Testis (tissue), 3 donors: Measurements from ENCODE around the gene DYNLT3. TPM values are rescaled to one million over a fixed set of nuclear protein-coding genes. Genes with fewer than 3 reads are reported as not detected.

Experiments
- DNase-seq: peaks from one replicate; pipeline ENCODE4 v3.0.0-alpha.2; 2019
- H3K27ac ChIP-seq, 2 donors: fragments of 200-600 bp; sonication (generic); one replicate each; pipeline ENCODE4 v1.5.1; 2019
- H3K27me3 ChIP-seq: fragments of 200-600 bp; sonication (generic); one replicate; pipeline ENCODE4 v1.5.1; 2019
- H3K36me3 ChIP-seq: fragments of 200-600 bp; sonication (generic); one replicate; pipeline ENCODE4 v1.5.1; 2017; ENCODE audit warnings: low read depth; ENCODE audit errors: missing control alignments
- H3K4me1 ChIP-seq: fragments of 200-600 bp; sonication (generic); one replicate; pipeline ENCODE4 v1.5.1; 2019
- H3K4me3 ChIP-seq, 2 donors: fragments of 200-600 bp; sonication (generic); one replicate each; pipeline ENCODE4 v1.5.1; 2017 to 2019
- H3K9me3 ChIP-seq: fragments of 200-600 bp; sonication (generic); one replicate; pipeline ENCODE4 v1.5.1; 2017
- POLR2A ChIP-seq: fragments of 450-650 bp; IDR thresholded peaks from one replicate; pipeline ENCODE4 v1.6.1; 2017; ENCODE audit warnings: antibody characterized with exemption, mild to moderate bottlenecking, moderate library complexity
- WGBS, 2 donors: methylation state at CpG; one replicate each; pipeline ENCODE4 v1.1.5; 2018; 5-methylcytosine and 5-hydroxymethylcytosine counted together
- intact Hi-C: fragments of 100-400 bp; cut with DNase I; formaldehyde crosslinking; loops from one replicate; pipeline ENCODE4 v1.15.1; 2023; ENCODE audit warnings: low total_unique reads
- polyA plus RNA-seq: library from polyadenylated mRNA; stranded (reverse); fragments of 350-450 nt; fragmentation: Illumina TruSeq; extraction: RNeasy Lipid Tissue Mini Kit (QIAGEN cat#74804); gene quantifications from one replicate; pipeline ENCODE4 v1.2.3, GENCODE V29; 2014; ENCODE audit warnings: low read depth, low replicate concordance; ENCODE audit not compliant: insufficient read depth
- total RNA-seq, 2 donors: library from RNA; depleted of rRNA; stranded (reverse); fragments of >200 nt; gene quantifications; one replicate each; pipeline ENCODE4 v1.2.3, GENCODE V29; 2016
- TF ChIP-seq, protein P1 (sequence below), 3 experiments: fragments of 450-650 bp in 2 of 3; fragments of 200-600 bp in 1 of 3; sonication (generic) in 1 of 3; IDR thresholded peaks; one replicate each; pipeline ENCODE4 v1.5.1; 2016 to 2019; ENCODE audit warnings: antibody characterized with exemption in 3 of 3, mild to moderate bottlenecking in 2 of 3, moderate library complexity in 1 of 3

The DYNLT3 gene
- total and polyA plus RNA-seq, 3 donors from 2014 or later, result 11.1 to 20.1 (median 11.7) TPM

DNA sequence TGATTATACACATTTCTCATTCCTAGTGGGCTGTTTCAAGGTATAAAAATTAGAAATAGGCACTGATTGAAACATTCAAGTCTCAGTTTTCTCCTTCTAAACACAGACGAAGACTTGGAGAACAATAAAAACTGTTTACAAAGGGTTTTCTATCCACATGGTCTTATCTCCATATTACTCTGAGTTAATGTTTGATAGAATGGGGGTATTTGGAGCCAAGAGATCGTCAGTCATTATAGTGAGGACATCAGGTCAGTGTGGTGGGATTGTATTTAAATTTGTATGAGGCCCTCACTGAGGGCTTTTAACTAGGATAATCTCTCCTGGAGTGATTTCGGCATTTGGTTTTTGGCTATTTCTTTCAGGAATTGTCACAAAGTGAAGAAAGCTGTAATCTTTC is 16.4 kb upstream of the DYNLT3 start:
- no peaks in the 10 kb centered on the region for H3K4me1 ChIP-seq
- TF ChIP-seq, protein P1, sequence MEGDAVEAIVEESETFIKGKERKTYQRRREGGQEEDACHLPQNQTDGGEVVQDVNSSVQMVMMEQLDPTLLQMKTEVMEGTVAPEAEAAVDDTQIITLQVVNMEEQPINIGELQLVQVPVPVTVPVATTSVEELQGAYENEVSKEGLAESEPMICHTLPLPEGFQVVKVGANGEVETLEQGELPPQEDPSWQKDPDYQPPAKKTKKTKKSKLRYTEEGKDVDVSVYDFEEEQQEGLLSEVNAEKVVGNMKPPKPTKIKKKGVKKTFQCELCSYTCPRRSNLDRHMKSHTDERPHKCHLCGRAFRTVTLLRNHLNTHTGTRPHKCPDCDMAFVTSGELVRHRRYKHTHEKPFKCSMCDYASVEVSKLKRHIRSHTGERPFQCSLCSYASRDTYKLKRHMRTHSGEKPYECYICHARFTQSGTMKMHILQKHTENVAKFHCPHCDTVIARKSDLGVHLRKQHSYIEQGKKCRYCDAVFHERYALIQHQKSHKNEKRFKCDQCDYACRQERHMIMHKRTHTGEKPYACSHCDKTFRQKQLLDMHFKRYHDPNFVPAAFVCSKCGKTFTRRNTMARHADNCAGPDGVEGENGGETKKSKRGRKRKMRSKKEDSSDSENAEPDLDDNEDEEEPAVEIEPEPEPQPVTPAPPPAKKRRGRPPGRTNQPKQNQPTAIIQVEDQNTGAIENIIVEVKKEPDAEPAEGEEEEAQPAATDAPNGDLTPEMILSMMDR (IDR thresholded peaks at IDR 0.05), result no peak
- no peak for TF ChIP-seq POLR2A
- H3K27me3 ChIP-seq, result no peaks in the 10 kb centered on the region
- 80 to 81% methylated on average over 3 of the region's 3 CpGs for WGBS, 2 donors
- no peak overlapping the region for H3K4me3 ChIP-seq
- no peak for DNase-seq
- H3K36me3 ChIP-seq, result no peaks in the 10 kb centered on the region
- no peaks in the 10 kb centered on the region for H3K9me3 ChIP-seq
- intact Hi-C loops, result no loop called here
- H3K27ac ChIP-seq, result no peak overlapping the region

DNA sequence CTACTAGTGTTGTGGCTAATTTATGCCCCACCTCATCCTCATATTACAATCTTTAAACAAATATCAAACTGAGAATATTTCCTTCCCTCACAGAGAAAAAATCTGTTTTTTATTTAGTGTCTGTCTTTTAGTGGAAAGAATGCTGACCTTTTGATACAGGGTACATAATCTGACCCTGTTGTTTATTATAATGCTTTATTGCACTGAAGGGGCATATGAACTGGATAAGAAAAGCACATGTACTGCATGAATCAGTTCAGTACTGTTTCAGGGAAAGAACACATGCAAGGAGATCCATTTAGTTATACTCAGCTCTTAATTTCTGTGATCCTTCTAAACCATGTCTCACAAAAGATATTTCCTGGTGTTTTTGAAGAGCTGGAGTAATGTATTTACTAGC is 15.5 kb upstream of the DYNLT3 start:
- Histone ChIP-seq H3K4me1 (no peaks in the 10 kb centered on the region), H3K27ac (no peak overlapping the region), H3K36me3 (no peaks in the 10 kb centered on the region), H3K4me3 (no peak overlapping the region), H3K27me3 (no peaks in the 10 kb centered on the region), H3K9me3 (no peaks in the 10 kb centered on the region)
- no peak for TF ChIP-seq POLR2A
- TF ChIP-seq, protein P1 (IDR thresholded peaks at IDR 0.05), result no peak
- intact Hi-C loops, result no loop called here
- no peak for DNase-seq

DNA sequence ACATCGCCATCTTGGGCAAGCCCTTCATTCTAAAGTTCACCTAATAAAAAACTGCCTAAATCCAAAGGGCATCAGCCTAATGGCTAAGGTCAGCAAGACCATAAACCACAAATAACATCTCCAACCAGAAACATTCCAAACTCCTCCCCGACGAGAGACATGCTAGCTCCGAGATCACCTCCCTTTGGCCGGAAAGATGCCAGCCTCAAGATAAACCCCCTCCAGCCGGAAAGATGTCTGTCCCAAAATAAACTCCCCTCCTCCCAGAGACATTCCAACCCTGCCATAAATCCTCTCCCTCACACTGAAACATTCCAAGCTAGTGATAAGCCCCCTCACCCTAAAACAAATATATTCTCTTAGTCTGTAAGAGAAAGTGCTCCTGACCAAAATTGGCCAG is 13.3 kb upstream of the DYNLT3 start:
- WGBS, 2 donors, result 40 to 54% methylated on average over 6 of the region's 6 CpGs
- no peak for TF ChIP-seq POLR2A
- TF ChIP-seq, protein P1 (IDR thresholded peaks at IDR 0.05), result no peak
- intact Hi-C loops, result no loop called here
- Histone ChIP-seq H3K27me3 (no peaks in the 10 kb centered on the region), H3K36me3 (no peaks in the 10 kb centered on the region), H3K9me3 (no peaks in the 10 kb centered on the region), H3K4me1 (no peaks in the 10 kb centered on the region), H3K27ac (no peak overlapping the region), H3K4me3 (no peak overlapping the region)
- DNase-seq, result no peak

DNA sequence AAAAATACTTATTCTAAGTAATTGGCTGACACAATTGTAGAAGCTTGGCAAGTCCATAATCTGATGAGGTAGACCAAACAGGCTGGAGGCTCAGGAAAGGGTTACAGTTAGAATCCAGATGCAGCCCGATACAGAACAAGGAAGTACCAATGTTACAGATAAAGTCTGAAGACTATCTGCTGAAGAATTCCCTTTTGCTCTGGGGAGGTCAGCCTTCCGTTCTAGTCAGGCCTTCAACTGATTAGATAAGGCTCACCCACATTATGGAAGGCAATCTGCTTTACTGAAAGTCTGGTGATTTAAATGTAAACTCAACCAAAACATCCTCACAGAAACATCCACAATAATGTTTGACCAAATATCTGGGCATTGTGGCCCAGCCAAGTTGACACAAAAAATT is 7.4 kb upstream of the DYNLT3 start:
- Histone ChIP-seq H3K36me3 (no peaks in the 10 kb centered on the region), H3K27me3 (no peaks in the 10 kb centered on the region), H3K4me1 (no peaks in the 10 kb centered on the region), H3K9me3 (no peaks in the 10 kb centered on the region), H3K27ac (no peak overlapping the region), H3K4me3 (no peak overlapping the region)
- intact Hi-C loops, result no loop called here
- no peak for TF ChIP-seq POLR2A
- TF ChIP-seq, protein P1 (IDR thresholded peaks at IDR 0.05), result no peak
- DNase-seq, result no peak
- 37 to 38% methylated on average over 2 of the region's 2 CpGs for whole genome bisulfite sequencing, 2 donors

DNA sequence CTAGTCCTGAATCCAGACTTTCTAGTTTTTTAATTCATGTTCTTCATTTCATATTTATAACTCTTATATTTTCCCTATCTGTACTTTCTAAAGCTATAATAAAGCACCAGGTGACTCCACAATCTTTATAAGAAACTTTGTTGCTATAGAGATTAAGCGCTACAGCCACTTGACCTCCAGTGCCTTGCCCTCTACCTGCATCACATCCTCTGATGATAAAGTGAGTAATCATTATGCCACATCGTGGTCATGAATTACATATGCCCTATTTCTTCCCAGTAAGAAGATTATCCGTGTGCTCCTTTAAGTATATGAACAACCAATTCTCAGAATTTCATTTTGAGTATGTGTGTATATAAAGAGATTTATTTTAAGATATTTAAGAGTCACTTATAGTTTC is 6.8 kb upstream of the DYNLT3 start:
- Histone ChIP-seq H3K36me3 (no peaks in the 10 kb centered on the region), H3K9me3 (no peaks in the 10 kb centered on the region), H3K27me3 (no peaks in the 10 kb centered on the region), H3K4me3 (no peak overlapping the region), H3K27ac (no peak overlapping the region), H3K4me1 (no peaks in the 10 kb centered on the region)
- 73 to 89% methylated on average over 2 to 3 of the region's 3 CpGs for WGBS, 2 donors
- no peak for DNase-seq
- TF ChIP-seq, protein P1 (IDR thresholded peaks at IDR 0.05), result no peak
- TF ChIP-seq POLR2A, result no peak
- intact Hi-C loops, result no loop called here
